ENCODE results near the gene CAB39.

Gene CAB39

DNA sequence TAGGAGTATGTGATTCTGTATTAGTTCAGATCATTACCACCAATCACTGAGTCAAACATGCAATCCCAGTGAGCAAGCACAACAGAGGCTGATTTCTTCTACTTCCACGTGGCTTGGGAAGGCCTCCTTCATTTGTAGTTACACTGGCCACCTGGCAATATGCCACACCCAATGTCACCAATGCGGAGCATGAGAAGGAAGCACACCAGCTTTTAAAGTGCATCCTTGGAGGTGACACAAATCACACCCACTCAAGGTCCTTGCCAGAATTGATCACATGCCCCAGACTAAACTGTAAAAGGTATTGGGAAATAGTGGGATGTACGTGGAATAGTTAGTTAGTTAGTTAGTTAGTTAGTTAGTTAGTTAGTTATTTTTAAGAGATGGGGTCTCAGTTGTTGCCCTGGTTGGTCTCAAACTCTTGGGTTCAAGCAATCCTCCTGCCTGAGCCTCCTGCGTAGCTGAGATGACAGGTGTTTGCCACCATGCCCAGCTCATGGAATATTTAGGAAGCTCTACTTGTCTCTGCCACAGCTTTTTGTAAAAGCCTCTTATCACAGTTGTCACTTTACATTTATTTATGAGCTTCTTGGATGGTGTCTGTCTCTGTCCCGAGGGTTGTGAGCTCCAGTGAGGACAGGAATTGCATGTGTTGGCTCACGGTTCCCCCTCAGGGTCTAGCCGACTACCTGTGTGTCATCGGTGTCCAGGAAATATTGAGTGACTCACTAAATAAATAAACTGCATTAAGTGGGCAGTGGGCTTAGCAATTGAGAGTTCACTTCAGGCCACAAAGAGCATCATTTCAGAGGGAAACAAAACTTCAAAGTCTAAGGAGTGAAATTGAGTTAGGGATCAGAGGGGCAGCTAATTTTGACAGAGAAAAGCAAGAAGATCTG, 28.1 kb upstream of the CAB39 start:
- TF ChIP-seq, protein P1, sequence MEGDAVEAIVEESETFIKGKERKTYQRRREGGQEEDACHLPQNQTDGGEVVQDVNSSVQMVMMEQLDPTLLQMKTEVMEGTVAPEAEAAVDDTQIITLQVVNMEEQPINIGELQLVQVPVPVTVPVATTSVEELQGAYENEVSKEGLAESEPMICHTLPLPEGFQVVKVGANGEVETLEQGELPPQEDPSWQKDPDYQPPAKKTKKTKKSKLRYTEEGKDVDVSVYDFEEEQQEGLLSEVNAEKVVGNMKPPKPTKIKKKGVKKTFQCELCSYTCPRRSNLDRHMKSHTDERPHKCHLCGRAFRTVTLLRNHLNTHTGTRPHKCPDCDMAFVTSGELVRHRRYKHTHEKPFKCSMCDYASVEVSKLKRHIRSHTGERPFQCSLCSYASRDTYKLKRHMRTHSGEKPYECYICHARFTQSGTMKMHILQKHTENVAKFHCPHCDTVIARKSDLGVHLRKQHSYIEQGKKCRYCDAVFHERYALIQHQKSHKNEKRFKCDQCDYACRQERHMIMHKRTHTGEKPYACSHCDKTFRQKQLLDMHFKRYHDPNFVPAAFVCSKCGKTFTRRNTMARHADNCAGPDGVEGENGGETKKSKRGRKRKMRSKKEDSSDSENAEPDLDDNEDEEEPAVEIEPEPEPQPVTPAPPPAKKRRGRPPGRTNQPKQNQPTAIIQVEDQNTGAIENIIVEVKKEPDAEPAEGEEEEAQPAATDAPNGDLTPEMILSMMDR (conservative IDR thresholded peaks at IDR 0.05; ENCODE audit: low read length) = no peak
- no peak for DNase-seq (ENCODE audit: low read depth)
- H3K4me3 ChIP-seq (ENCODE audit: low read length) = no peak overlapping the region

DNA sequence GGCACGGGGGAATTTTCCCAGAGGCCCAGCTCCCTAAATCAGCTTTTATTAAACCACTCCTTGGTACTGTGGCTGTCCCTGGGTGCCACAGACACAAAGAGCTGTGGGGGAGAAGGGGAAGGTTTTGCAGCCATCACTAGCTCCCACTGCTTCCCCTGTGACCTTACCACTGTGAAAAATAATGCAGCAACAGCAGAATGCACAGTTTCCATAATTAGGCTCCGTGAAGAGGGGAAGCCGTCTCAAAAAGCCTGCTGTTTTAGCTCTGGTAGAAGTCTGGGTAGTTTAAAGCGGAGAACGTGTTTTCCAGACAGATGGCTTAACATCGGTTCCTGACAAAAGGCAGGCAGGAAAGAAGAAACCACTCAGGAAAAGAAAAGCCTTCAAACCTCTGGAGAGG, 27.5 kb upstream of the CAB39 start:
- no peak overlapping the region for H3K4me3 ChIP-seq (ENCODE audit: low read length)
- TF ChIP-seq, protein P1 (conservative IDR thresholded peaks at IDR 0.05; ENCODE audit: low read length) = no peak

DNA sequence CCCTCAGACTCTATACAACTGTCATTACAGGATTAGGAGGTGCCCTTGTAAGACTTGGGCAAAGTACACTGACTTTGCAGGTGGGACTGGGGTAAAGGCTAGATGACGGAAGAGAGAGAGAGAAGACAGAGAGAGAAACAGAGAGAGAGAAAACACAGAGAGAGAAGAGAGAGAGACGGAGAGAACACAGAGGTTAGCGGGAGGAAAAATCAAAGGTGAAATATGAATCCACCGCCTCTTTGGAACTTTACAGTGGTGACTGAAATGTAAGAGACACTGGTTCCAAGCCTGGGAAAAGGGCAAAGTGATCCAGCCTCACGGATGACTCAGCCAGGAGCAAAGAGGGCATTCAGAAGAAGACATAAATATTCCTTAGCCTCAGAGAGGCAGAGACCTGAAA, 25.1 kb upstream of the CAB39 start:
- no peak overlapping the region for H3K4me3 ChIP-seq (ENCODE audit: low read length)
- TF ChIP-seq, protein P1 (conservative IDR thresholded peaks at IDR 0.05; ENCODE audit: low read length) = no peak
- DNase-seq (ENCODE audit: low read depth) = no peak

More for the DNA sequence above, 27.5 kb upstream of the CAB39 start:
- no peak for DNase-seq (ENCODE audit: low read depth)

DNA sequence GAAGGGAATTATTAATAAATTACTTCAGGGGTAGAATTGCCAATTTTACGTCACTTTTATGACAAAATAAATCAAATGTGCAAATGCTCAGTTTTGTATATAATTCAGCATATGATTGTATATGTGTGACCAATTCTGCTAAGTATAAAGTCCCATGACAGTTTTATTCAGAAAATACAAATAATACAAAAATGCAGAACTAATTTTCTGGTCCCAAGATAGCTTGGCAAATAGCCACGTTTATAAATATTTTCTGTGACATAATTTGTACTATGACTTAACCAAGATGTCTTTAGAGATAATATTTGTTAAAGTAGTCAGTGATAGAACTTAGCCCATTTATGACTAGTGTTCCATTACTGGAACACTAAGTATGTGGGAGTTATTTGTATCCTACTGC, 24.2 kb upstream of the CAB39 start:
- TF ChIP-seq, protein P1 (conservative IDR thresholded peaks at IDR 0.05; ENCODE audit: low read length) = no peak
- no peak overlapping the region for H3K4me3 ChIP-seq (ENCODE audit: low read length)
- no peak for DNase-seq (ENCODE audit: low read depth)

DNA sequence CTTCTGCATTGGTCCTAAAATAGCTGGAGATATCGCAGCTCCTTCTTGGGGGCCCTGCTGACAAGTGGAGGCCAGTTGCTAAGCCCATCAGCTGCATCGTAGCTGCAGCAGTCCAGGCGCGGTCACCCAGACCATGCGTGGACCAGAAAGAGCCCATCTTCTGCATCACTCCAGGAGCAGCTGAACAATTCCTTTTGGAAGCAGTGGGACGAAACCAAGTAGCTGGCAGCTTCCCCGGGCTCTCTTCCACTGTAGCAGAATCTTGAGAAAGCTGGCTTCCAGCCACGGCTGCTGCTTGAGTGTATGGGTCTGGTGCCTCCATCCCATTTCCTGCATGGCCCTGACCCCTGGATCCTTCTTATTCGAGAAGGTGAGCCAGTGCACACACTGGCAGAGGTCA, 22.2 kb upstream of the CAB39 start:
- DNase-seq (ENCODE audit: low read depth) = peak; percentile 62

DNA sequence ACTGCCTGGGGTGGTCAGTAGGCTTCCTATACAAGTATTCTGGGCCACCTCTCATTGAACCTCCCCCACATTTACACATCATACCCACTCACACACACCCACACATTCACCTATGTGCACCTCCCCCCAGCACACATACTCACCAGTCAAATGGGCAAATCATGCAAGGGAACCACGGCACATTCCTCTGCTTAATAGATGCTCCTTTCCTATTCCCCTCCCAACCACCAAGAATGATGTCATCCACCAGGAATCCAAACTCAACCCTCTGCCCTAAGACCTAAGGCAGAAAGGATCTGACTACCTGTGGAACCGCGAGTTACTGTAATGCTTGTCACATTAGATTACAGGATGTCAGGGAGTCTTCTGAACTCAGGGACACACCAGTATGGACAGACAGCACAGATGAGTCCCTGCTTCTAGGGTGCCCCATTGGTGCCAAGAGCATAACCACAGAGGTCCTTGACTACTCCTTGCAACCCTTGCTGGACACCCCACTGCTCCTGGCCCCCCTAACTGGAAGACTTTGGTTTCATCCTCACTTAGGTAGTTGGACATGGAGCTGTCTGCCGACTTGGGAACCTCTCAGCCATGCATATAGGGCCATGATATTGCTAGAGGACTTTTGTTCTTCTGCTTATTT, 21.5 kb upstream of the CAB39 start:
- DNase-seq (ENCODE audit: low read depth) = peak; percentile 67
- H3K4me3 ChIP-seq (ENCODE audit: low read length) = no peak overlapping the region
- TF ChIP-seq, protein P1 (conservative IDR thresholded peaks at IDR 0.05; ENCODE audit: low read length) = no peak

More for the DNA sequence above, 22.2 kb upstream of the CAB39 start:
- TF ChIP-seq, protein P1 (conservative IDR thresholded peaks at IDR 0.05; ENCODE audit: low read length) = no peak
- H3K4me3 ChIP-seq (ENCODE audit: low read length) = no peak overlapping the region

DNA sequence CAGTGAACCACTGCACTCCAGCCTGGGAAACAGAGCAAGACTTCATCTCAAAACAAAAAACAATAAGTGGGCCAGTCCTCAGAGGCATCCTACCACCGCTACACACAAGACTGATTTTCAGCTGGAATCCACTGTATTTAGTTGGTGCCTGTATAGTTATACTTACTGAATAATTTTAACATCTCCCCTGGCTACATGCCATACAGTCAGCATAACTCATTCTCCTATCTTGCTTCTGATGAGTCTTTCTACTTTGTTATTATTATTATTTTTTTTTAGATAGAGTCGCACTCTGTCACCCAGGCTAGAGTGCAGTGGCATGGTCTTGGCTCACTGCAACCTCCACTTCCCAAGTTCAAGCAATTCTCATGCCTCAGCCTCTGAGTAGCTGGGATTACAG, 19.9 kb upstream of the CAB39 start:
- TF ChIP-seq, protein P1 (conservative IDR thresholded peaks at IDR 0.05; ENCODE audit: low read length) = no peak
- no peak overlapping the region for H3K4me3 ChIP-seq (ENCODE audit: low read length)
- DNase-seq (ENCODE audit: low read depth) = no peak
